Measurements from ENCODE around the gene ZBTB20.
A peak's percentile ranks its signal among the peaks of the same experiment; 100 is the strongest.

ZBTB20 gene

DNA sequence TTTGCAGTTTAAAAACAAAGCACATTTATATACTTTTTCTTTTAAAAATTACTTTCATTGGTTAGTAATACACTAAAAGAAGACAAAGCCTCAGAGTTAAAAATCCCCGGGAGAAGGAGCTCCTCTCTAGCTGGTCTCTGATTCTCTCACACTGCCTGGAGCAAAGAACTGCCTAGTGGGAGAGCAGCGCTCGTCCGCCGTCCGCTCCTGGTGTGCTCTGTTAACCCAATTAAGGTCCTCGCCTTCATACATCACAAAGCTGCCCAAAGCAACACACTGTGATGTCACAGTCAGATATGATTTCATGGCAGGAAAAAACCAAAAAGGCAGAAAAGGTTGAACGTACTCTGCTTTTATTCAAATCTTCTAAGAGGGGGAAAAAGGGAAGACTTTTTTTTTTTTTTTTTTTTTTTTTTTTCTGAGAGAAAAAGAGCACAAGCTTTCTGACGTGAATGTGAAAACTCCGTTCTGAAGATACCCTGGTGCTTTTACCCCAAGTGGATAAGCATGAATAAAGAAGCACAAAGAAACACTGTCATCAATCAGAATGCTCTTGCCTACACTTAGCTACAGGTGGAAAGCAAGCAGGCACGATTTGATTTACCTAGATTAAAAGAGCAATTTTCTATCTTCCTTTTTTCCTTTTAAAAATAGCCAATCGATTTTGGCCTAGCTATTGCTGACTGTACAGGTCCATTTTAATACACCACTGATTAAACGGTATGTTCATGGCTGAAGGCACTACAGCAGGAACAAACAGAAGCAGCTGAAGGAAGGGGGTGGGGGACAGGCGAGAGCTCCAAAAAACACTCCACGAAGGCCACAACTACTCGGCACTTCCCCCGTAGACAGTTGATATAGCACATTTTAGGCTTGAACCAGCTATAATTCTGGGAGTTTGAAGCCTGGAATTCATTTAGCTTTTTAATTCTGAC is 738.1 kb downstream of the ZBTB20 start:
- no peak for DNase-seq (ENCODE audit: low spot score)

GRCh38 chr3:114406922-114407321 is 740.2 kb downstream of the ZBTB20 start:
- no peak for DNase-seq (ENCODE audit: low spot score)

- DNase-seq (ENCODE audit: low spot score), result no peak
Measured at GRCh38 chr3:114406286-114406685, 740.8 kb downstream of the ZBTB20 start.

DNA sequence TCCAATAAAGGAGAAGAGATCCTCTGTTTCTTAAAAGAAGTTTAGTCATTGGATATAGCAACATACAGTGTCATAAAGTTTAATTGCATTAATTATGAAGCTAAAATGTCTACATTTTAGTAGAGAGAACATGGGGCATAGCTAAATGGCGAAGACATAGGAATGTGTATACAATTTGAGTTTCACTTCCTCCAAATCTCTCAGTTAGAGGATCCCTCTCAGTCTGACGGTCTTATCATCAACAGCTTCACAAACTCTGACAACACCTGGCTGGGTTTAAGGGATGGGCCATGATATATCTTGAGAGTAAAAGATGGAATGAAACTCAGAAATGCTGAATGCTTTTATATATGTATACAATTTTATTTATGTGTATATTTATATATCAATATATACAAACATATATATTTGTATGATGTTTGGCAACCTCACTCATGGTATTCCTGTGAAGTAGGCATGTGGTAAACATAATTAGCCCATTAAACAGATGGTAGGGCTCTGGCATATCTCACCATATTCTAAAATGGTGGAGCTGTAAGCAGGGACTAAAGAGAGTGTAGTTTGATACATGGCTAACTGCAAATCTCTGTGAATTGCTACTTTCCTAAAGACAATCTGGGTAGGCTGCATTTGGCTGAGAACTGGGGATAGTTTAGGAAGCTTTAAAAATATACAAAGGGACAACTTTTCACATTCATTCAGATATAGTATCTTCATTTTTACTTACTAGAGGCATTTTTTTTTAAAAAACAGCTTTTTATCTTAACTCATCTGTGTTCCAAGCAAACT is 741.7 kb downstream of the ZBTB20 start:
- DNase-seq (ENCODE audit: low spot score), result no peak

GRCh38 chr3:114404590-114404989 is 742.5 kb downstream of the ZBTB20 start:
- no peak for DNase-seq (ENCODE audit: low spot score)

- DNase-seq (ENCODE audit: low spot score), result no peak
Measured at GRCh38 chr3:114402838-114403237, 744.2 kb downstream of the ZBTB20 start.

GRCh38 chr3:114401346-114401745 is 745.7 kb downstream of the ZBTB20 start:
- DNase-seq (ENCODE audit: low spot score), result no peak

DNA sequence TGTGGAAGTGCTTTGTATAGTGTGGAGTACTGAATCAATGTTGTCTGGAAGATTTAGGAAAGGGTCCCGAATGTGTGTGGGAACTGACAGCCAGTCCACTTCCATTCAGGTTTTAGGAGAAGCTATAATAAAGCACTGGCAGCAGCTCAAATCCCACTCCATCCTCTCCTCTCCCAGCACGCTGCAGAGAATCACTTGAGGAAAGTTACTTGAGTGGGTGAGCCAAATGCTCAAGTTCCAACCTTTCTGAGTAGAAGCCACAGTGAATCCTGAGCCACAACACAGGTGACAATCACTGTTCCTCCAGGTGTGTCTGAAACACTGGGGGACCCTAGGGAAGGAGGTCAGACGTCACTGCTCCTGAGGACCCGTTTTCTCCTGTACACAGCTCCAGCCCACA is 746.7 kb downstream of the ZBTB20 start:
- DNase-seq (ENCODE audit: low spot score), result no peak

DNA sequence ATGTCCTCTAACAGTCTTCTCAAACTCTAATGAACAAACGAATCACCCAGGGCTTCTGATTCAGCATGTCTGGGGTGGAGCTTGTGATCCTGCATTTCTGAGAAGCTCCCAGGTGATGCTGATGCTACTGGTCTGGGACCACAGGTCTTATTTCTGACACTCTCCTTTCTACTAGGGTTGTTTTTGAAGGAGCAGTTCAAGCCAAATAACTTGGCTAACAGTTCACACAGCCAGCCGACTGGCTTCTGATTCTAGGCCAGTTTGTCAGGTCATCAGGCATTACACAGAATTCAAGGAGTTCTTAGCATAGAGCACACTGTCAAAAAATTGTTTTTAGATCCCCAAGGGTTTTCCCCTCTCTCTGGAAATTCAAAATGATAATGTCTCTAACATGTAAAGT is 752.5 kb downstream of the ZBTB20 start:
- no peak for DNase-seq (ENCODE audit: low spot score)

GRCh38 chr3:114393367-114394072 is 753.6 kb downstream of the ZBTB20 start:
- peak; percentile 14 for DNase-seq (ENCODE audit: low spot score)

- DNase-seq (ENCODE audit: low spot score), result no peak
Measured at GRCh38 chr3:114392831-114393230, 754.3 kb downstream of the ZBTB20 start.

DNA sequence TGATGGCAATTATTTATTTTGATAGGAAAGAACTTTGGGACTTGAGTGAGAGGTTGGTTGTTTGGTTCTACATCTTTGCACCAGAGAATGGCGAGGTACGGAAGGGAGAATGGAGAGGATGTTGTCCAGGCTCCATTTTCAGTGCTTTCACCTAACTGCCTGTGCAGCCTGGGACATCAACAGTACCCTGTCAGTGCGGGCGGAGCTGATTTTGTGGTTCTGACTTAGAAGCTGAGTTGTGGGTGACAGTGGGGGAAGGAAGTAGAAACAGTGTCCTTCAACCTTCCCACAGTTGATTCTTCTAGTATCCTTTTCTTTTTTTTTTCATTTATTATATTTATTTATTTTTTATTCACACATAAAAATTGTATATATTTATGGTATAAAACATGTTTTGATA is 757.9 kb downstream of the ZBTB20 start:
- DNase-seq (ENCODE audit: low spot score), result peak; percentile 39

DNA sequence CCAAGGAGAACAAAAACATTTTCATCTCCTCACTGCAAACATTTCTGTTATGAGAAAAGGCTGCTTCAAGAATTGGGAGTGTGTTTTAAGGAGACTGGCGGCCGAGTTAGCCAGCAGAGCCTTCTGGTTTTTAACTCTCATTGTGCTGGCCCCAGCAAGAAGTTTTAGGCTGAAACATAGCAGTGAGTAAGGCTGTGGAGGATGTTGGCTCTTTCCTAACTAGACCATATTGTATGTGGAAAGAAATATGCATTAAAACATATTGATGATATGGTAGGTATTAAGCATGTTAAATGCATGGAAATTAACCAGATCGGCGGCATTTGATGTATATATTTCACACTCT is 762.6 kb downstream of the ZBTB20 start:
- no peak for DNase-seq (ENCODE audit: low spot score)

DNA sequence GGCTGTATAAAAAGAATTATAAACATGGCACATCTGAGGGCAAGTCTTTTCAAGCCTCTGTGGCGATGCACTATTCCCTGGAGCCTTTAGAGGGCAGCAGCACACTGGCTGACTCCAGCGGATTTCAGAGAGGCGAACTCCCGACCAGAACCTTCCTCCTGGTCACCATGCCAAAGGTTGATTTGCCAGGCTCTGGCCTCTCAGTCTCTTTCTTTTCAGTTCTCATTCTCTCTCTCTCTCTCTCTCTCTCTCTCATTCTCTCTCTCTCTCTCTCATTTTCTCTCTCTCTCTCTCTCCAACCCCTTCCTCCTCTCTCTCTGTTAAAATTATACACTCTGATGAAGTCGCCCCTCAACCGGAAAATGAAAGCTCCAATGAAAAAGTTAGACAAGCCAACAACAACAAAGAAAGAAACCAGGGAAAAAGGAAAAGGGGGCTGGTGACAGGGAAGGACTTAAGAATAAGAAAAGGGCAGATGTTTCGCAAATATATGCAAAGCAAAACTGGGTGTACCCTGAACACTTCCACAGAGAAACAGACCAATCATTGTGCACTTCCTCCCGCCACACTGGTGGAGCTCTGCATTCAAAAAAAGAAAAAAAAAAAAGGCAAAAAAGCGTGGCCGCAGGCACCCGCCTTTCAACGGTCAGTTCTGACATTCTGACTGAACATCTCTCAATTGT is 763.1 kb downstream of the ZBTB20 start:
- peak; percentile 74 for DNase-seq (ENCODE audit: low spot score)

DNA sequence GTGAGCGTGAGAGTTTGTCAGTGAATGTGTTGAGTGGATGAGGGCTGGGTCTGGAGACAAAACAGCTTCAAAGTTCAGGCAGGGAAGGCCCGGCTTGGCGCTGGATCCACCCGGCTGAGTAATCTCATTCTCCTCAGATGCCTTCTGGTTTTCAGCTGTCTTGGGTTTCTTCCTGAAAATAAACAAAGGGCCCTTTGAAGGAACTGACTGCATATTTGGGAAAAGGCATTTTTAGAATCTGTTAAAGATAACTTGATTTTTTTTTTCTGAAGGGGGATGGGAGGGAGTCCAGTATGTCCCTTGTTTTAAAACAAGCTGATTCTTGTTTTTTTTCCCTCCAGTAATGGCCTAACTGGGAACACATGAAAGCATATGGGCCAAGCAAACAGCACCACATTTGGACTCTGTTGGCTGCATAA is 766.8 kb downstream of the ZBTB20 start:
- DNase-seq (ENCODE audit: low spot score), result no peak

DNA sequence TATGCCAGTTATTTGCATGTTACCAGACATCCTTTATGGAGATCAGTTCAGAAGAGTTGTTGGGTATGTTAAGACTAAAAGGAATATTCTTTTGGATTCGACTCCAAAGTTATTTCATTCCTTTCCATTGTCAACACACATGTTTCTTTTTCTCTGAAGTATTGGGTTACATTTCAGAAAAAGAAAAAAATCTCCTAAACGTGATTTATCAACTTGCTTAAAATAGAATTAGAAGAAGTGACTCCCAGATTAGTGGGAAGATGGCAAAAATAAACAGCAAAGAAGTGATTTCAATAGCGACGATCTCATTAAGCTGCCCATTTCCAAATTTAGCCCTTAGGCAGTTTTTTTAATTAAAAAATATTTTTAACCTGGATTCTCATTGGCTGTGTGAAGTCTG is 767.8 kb downstream of the ZBTB20 start:
- DNase-seq (ENCODE audit: low spot score), result no peak

DNA sequence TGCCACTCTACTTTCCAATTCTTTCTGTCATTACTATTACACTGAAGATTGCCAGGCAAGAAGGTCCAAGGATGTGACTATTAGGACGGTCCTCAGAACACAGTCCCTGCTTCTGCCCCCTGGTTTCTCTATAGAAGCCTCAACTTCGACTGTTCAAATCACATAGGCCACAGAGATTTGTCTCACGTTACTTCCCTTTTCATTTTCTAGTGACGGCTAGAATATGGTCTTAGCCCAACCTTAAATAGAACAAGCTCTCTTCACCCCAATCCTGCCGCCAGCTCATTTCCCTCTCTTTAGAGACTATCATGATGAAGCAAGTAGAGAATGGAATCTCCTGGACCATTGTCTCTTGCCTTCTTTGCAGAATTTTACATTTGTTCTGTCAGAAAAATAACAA is 768.3 kb downstream of the ZBTB20 start:
- no peak for DNase-seq (ENCODE audit: low spot score)

GRCh38 chr3:114377426-114377825 is 769.7 kb downstream of the ZBTB20 start:
- DNase-seq (ENCODE audit: low spot score), result no peak

DNA sequence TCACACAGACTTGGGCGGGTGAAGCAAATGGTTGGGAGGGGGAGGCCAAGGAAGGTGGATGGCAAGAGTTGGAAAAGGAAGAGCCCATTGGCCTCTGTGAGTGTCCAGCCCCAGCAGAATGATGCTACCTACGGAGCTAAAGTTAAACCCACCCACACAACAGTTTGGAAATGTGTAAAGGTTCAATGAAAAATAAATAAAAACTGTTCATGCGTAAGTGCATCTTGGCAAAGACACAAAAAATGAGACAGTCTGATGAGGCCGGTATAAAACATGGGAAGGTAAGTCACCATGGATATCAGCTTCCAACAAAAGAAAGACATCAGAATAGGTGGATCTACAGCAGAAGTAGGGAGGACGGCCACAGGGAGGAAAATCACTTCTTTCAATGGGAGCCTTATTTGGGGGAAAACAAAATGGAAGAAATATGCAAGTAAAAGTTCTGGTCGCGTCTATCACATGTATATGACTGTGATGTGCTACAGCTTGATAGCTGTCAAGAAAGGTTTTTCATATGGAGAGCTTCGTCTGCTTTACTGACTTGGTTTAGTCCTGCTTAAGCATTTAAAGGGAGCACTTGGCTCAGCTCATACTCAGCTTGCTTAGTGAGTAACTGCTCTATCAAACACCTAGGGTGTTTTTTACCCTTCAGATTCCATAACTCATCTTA is 770.4 kb downstream of the ZBTB20 start:
- no peak for DNase-seq (ENCODE audit: low spot score)

- DNase-seq (ENCODE audit: low spot score), result no peak
Measured at GRCh38 chr3:114375608-114376421, 771.3 kb downstream of the ZBTB20 start.

Data from CD4-positive, alpha-beta T cell treated with Interleukin-2 at 100 ng/mL for 4 hours (primary cell).